Stomach smooth muscle (tissue), 2 donors: ENCODE results near the gene DAAM1.

ENCODE experiments used
- H3K27ac ChIP-seq: one replicate; pipeline ENCODE4 v1.7.0; 2013; ENCODE audit warnings: mild to moderate bottlenecking, low read length, inconsistent platforms
- H3K27me3 ChIP-seq, 2 donors: one replicate each; pipeline ENCODE4 v1.7.0; 2013; ENCODE audit warnings: low read length in 2 of 2; ENCODE audit not compliant: insufficient read depth in 2 of 2, control insufficient read depth in 1 of 2
- H3K36me3 ChIP-seq, 2 donors: one replicate each; pipeline ENCODE4 v1.7.0; 2013; ENCODE audit warnings: low read length in 2 of 2; ENCODE audit not compliant: control insufficient read depth in 2 of 2, insufficient read depth in 2 of 2
- H3K4me1 ChIP-seq: one replicate; pipeline ENCODE4 v1.7.0; 2013; ENCODE audit warnings: low read length; ENCODE audit not compliant: control insufficient read depth, insufficient read depth
- H3K4me3 ChIP-seq, 2 donors: one replicate each; pipeline ENCODE4 v1.7.0; 2013; ENCODE audit warnings: low read length in 2 of 2
- H3K9ac ChIP-seq, 2 donors: one replicate each; pipeline ENCODE4 v1.7.0; 2013; ENCODE audit warnings: low read length in 2 of 2, mild to moderate bottlenecking in 1 of 2
- H3K9me3 ChIP-seq, 2 donors: one replicate each; pipeline ENCODE4 v1.7.0; 2013; ENCODE audit warnings: low read length in 2 of 2; ENCODE audit not compliant: control insufficient read depth in 2 of 2
- donor health status: healthy.
- donor health status: Pancreatic carcinoma.

Gene DAAM1

GRCh38 chr14:59419303-59419702 lies 230.8 kb downstream of the DAAM1 start:
- Histone ChIP-seq H3K4me3 (no peak overlapping the region), H3K9me3 (no peaks in the 10 kb centered on the region), H3K36me3 (peaks cover 0 to 2% of the 10 kb centered on the region in 2 donors), H3K27me3 (no peaks in the 10 kb centered on the region), H3K27ac (no peak overlapping the region), H3K4me1 (peaks cover 3% of the 10 kb centered on the region), H3K9ac (no peak overlapping the region)
